ENCODE measurements around the gene CACNA1I.

CACNA1I gene

DNA sequence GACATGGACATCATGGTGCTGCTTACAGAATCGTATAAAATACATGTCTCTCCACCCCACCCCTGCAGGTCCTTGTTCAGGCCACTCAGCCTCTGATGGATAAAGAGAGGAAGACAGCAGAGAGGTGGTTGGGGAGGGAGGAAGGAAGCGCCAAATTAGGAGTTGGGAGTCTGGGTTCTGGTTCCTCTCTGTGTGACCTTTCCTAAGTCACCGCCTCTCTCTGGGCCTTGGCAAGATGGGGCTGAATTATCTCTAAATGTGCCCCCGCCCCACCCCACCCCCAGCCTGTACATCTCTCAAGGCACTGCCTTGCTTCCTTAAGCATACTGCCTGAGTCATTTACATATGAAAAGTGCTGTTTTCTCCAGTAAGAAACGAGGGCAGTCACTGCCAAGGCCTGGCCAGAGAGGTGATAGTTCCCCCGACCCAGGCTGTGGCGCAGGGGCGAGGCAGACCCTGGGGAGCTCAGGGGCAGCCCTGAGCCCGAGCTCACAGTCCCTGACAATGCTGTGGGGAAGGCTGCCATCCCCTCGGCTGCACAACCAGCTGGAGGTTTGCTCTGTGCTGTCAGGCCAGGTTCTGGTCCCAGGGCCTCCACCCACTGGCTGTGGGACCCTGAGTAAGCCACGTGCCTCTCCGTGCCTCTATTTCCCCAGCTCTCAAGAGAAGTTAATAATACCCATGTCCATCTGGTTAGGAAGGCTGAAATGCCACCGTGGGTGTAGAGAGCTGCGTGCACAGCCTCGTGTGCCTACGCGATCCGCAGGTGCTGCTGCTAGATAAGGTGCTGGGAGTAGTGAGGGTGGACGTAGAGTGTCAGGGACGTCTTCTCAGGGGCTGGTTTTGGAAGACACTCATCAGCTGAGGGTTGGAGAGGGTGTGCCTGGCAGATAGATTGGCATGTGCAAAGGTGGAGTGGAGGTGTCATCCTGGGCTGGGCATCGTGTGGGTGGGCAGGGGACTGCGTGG is 55.3 kb downstream of the CACNA1I start:
- no peak for FAIRE-seq

GRCh38 chr22:39627208-39627607 is 56.7 kb downstream of the CACNA1I start:
- FAIRE-seq = no peak

DNA sequence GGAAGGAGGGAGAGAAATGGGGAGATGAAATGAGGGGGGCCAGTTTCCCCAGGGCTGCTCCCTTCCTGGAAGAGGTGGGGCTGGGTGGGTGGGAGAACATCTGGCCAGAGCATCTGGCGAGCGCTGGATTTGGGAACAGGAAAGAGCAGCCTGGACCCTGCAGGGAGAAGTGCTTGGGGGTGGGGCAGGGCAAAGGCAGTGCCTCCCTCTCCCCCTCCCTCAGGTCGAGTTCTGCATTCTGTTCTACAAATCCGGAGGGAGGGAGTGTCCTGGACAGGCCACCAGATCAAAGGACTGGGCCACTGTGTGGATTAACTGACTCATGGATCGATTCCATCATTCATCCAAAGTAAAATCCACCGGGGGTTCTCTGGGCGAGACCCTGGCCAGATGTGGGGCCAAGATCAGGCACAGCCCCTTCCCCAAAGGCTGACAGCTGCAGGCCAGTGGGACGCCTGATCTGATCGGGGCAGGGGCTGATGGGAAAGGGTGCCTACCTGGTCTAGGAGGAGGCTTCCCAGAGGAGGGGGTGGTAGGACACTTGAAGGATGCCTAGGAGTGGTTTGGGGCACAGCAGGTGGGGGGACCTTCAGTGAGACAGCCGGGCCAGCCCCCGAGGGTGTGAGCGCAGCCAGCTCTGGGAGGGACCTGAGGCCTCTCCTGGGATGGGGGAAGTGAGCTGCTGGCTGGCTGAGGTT is 57.5 kb downstream of the CACNA1I start:
- FAIRE-seq = no peak

GRCh38 chr22:39628563-39629080 is 58.1 kb downstream of the CACNA1I start:
- no peak for FAIRE-seq

- no peak for FAIRE-seq
Measured at GRCh38 chr22:39629851-39630250, 59.3 kb downstream of the CACNA1I start.

DNA sequence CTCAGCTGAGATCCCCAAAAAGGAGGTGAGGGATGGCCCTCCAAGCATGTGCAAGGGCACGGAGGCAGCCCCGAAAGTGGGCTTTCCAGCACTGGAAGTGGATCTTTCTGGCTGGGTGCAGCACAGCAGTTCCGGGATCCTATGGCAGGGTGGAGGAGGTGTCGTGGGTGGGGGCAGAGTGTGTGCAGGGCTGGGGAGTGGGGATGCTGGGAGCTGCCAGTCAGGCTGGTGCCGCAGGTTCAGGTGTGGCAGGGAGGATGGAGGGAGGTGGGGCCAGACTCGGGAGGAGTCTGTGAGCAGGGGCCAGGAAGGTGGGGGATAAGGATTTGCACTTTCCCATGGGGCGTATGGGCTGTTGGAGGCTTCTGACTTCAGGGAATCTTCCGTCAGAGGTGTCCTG is 60.2 kb downstream of the CACNA1I start:
- no peak for FAIRE-seq

DNA sequence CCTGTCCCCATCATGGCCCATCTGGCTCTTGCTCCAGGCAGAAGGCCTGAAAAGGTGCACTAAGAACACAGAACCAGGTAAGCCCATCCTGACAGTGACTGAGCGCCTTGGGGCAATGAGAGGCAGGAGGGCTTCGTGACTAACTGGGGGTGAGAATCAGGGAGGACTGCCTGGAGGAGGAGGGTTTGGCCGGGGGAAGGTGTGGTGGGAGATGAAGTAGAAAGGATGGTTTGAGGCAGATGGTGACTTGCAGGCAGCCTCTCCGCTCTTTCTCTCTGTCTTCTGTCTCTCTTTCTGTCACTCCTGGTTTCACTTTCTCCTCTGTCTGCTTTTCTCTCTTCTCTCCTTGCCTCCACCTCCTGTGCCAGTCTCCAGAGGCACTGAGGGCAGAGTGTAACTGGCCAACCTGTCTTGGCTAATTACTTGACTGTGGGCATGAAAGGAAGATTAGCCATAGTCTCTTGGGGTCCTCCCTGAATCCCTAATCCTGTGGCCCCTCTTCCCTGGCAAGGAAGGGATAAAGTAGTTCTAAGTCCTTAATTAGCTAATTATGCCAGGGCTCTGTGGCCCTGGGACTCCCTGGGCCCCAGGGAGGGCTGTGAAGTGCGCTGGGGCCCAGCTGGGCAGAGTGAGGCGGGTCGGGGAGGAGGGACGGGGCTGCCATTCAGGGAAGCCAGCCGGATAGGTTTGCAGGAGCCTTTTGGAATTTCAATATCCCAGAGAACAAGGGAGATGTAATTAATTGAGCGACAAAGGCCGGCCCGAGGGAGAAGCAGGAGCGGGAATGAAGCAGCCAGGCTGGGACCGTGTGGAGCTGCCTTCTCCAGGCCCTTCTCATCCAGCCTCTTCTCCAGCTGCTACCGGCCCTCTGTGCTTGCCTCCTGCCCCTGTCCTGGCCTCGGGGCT is 61.1 kb downstream of the CACNA1I start:
- FAIRE-seq = no peak

DNA sequence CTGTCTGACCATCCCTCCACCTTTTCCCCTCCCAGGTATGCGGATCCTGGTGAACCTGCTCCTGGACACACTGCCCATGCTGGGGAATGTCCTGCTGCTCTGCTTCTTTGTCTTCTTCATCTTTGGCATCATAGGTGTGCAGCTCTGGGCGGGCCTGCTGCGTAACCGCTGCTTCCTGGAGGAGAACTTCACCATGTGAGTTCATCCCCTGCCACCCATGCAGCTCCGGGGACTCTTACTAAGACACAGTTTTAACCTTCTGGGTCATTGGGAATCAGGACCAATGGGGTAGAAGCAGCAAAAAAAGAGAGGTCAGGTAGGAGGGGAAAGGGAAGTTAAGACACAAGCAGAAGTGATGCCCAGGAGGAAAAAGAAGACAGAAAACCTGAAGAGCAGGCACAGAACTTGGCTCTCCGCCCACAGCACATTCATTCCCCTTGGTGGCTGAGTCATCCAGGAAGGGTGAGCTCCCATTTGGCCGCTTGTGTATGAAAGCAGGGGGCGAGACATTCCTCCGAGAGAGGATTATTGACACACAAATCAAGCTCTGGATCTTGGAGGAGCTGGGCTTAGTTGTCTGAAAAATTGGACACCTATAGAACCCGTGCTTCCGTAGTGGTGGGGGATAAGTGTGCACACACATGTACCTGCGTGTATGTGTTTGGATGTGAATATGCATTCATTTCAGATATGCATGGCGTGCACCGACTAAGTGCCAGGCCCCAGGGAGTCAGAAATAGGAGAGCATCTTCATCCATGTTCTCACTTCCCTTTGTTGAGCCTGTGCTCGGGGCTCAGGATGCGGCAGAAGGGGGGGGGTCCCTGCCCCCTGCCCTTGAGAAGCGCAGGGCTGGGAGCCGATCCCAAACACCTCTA is 64.2 kb downstream of the CACNA1I start:
- FAIRE-seq = no peak

DNA sequence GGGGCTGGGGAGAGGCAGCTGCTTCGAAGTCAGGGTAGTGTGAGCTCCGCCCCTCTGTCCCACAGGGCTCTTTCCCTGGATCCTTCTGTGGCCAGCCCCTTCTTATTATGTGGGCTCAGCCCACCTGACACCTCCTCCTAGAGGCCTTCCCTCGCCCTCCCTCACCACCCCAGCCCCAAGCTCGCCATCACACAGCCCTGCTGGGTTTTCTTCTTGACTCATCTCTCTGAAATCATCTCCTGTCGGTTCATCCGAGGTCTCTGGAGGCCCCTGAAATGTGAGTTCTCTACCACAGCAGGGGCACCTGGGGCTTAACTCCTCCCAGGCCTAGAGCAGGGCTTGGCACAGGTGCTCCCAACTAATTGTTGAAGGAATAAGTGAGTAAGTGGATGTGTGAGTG is 65.2 kb downstream of the CACNA1I start:
- FAIRE-seq = no peak

GRCh38 chr22:39638958-39639357 is 68.4 kb downstream of the CACNA1I start:
- no peak for FAIRE-seq

DNA sequence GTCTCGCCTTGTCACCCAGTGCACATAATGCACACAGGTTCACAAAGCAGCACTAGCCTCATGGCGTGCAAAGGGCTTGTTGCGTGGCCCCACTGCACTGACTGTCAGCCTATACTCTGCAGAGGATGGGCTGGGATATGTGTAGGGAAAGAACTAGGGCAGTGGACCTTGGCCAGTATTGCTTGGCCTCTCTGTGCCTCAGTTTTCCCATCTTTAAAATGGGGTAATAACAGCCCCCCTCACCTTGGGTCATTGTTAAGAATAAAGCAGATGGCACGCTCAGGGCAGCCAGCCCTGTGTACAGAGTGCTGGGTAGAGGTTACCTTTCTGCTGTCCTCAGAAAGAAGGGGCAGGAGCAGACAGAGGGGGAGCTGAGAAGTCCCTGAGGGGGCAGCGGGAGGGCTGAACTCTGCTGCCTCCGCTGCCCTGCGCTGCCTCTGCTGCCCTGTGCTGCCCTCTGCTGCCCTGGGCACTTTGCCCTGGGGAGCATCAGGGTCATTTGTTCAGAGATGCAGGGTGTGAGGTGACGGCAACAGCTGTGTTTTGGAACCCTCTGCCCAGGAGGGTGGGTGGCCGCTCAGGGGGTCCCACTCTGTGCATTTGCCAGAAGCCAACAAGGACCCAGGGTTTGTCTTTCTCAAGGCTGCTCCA is 71.2 kb downstream of the CACNA1I start:
- FAIRE-seq = no peak

GRCh38 chr22:39643311-39644083 is 72.9 kb downstream of the CACNA1I start:
- no peak for FAIRE-seq

DNA sequence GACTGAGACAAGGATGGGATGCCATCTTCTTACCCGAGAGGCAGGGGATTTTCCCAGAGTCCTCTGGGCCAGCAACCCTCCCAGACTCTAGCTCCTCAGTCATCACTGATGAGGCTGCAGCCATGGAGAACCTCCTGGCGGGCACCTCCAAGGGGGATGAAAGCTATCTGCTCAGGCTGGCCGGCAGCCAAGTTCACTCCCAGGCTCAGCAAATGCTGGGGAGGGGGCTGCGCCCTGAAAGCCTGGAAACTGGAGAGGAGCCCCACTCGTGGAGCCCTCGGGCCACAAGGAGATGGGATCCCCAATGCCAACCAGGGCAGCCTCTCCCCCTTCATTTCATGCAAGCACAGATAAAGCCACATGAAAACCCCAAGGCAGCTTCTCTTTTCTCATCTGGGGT is 75.0 kb downstream of the CACNA1I start:
- FAIRE-seq = no peak

- no peak for FAIRE-seq
Measured at GRCh38 chr22:39646398-39647063, 76.0 kb downstream of the CACNA1I start.

DNA sequence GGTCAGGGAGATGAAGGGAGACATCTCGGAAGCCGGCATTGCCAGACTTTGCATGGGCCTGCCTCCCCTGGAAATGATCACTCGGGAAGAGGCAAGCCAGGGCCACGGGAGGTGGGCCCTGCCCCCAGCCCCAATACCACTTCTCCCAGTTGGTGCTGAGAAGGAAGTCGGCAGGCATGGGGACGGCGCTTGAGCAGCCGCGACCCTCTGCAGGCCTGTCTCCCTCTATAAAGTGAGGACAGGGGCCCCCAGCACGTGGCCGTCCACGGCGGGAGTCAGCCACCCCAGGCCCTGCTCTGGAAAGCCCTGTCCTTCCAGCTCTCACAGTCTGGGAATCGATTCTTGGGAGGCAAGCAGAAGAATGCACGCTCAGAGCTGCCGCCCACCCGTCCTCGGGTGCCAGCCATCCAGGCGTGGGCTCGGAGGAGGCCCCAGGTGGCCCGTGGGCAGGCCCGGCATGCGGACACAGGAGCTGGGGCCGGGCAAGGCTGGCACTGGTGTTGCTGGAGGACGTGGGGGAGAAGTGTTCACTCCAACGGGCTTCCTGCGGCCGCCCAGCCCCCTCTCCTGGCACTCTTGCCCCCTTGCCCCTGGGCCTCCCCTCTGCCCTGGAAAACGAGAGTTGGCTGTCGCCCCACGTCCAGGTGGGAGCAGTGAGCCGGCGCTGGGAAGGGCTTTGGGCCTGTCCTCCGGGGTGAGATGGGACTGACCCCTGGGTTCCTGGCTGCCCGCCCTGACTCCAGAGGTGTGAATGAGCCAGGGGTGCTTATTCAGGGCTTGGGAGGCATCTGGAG is 77.5 kb downstream of the CACNA1I start:
- no peak for FAIRE-seq

GRCh38 chr22:39648630-39648950 is 78.0 kb downstream of the CACNA1I start:
- no peak for FAIRE-seq

DNA sequence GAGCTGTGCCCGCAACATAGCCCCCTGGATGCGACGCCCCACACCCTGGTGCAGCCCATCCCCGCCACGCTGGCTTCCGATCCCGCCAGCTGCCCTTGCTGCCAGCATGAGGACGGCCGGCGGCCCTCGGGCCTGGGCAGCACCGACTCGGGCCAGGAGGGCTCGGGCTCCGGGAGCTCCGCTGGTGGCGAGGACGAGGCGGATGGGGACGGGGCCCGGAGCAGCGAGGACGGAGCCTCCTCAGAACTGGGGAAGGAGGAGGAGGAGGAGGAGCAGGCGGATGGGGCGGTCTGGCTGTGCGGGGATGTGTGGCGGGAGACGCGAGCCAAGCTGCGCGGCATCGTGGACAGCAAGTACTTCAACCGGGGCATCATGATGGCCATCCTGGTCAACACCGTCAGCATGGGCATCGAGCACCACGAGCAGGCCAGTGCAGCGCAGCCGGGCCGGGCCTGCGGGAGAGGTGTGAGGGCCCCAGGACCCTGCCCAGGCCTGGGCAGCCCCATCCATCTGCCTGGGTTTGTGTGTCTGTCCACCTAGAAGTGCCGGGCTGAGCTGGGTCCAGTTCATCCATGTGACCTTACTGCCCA is 79.0 kb downstream of the CACNA1I start:
- FAIRE-seq = no peak
